Brain microvascular endothelial cell (primary cell): ENCODE results near the gene ASXL3.

Experiments
- DNase-seq: peaks from one replicate; pipeline ENCODE4 v3.0.0-alpha.2; 2020
- H3K27ac ChIP-seq: fragments of 250-450 bp; sonication (Bioruptor Pico); 2 replicates; pipeline ENCODE4 v1.5.1; 2020; ENCODE audit warnings: mild to moderate bottlenecking, moderate library complexity
- H3K27me3 ChIP-seq: fragments of 250-450 bp; sonication (Bioruptor Pico); replicated peaks from 2 replicates; pipeline ENCODE4 v1.5.1; 2020; ENCODE audit warnings: mild to moderate bottlenecking
- H3K36me3 ChIP-seq: fragments of 250-450 bp; sonication (Bioruptor Pico); replicated peaks from 2 replicates; pipeline ENCODE4 v1.5.1; 2020; ENCODE audit warnings: mild to moderate bottlenecking
- H3K4me3 ChIP-seq: 2 replicates; pipeline ENCODE4 v1.5.1; 2011; ENCODE audit warnings: low read depth, mild to moderate bottlenecking, control low read depth, low read length, moderate library complexity
- CTCF ChIP-seq: IDR thresholded peaks from 2 replicates; pipeline ENCODE4 v1.5.1; 2011; ENCODE audit warnings: low read depth, mild to moderate bottlenecking, moderate library complexity, low read length, control low read depth, inconsistent platforms; ENCODE audit errors: missing control alignments
- in situ Hi-C: cut with HindIII; loops from 2 replicates; pipeline ENCODE4 v1.10.0; 2017; ENCODE audit warnings: low sequenced_read_pairs, low pct_ligation_motif_present

Gene ASXL3

GRCh38 chr18:33596178-33596854, 18.3 kb downstream of the ASXL3 start:
- peak overlapping the region; percentile 66 for H3K27ac ChIP-seq
- H3K27me3 ChIP-seq, result no peaks in the 10 kb centered on the region
- H3K36me3 ChIP-seq, result no peaks in the 10 kb centered on the region
- no peak overlapping the region for H3K4me3 ChIP-seq
- DNase-seq, result no peak
- in situ Hi-C loops, result no loop called here
- no peak for TF ChIP-seq CTCF

GRCh38 chr18:33600846-33601245, 22.8 kb downstream of the ASXL3 start:
- no peak for DNase-seq
- Histone ChIP-seq H3K27me3 (no peaks in the 10 kb centered on the region), H3K36me3 (no peaks in the 10 kb centered on the region), H3K4me3 (no peak overlapping the region), H3K27ac (no peak overlapping the region)
- no peak for TF ChIP-seq CTCF
- in situ Hi-C loops, result no loop called here

- no peaks in the 10 kb centered on the region for H3K36me3 ChIP-seq
- no peak for TF ChIP-seq CTCF
- no peaks in the 10 kb centered on the region for H3K27me3 ChIP-seq
- H3K27ac ChIP-seq, result no peak overlapping the region
- no peak overlapping the region for H3K4me3 ChIP-seq
- no peak for DNase-seq
- in situ Hi-C loops, result no loop called here
Observed at GRCh38 chr18:33603454-33603853, 25.4 kb downstream of the ASXL3 start.

GRCh38 chr18:33605250-33605649, 27.2 kb downstream of the ASXL3 start:
- DNase-seq, result no peak
- H3K4me3 ChIP-seq, result no peak overlapping the region
- no peaks in the 10 kb centered on the region for H3K36me3 ChIP-seq
- no peak for TF ChIP-seq CTCF
- in situ Hi-C loops, result no loop called here
- H3K27ac ChIP-seq, result no peak overlapping the region
- no peaks in the 10 kb centered on the region for H3K27me3 ChIP-seq

- H3K36me3 ChIP-seq, result no peaks in the 10 kb centered on the region
- H3K27ac ChIP-seq, result no peak overlapping the region
- H3K27me3 ChIP-seq, result no peaks in the 10 kb centered on the region
- H3K4me3 ChIP-seq, result no peak overlapping the region
- in situ Hi-C loops, result no loop called here
- no peak for DNase-seq
- peak; percentile 29 for TF ChIP-seq CTCF
Observed at GRCh38 chr18:33606621-33607020, 28.6 kb downstream of the ASXL3 start.

GRCh38 chr18:33611525-33612135, 33.6 kb downstream of the ASXL3 start:
- DNase-seq, result no peak
- H3K27ac ChIP-seq, result no peak overlapping the region
- H3K36me3 ChIP-seq, result no peaks in the 10 kb centered on the region
- in situ Hi-C loops, result no loop called here
- H3K27me3 ChIP-seq, result no peaks in the 10 kb centered on the region
- no peak for TF ChIP-seq CTCF
- no peak overlapping the region for H3K4me3 ChIP-seq
